GM21737 (cell line): ENCODE results near the gene GNA14.
"Not testable (repeated sequence)": the region's sequence is repeated elsewhere in the genome, so short reads cannot be mapped to it uniquely, and the experiment has no call there.

Experiments used
- ATAC-seq: cut with Tn5 transposase; IDR thresholded peaks from one replicate; pipeline ENCODE4 v1.9.1; 2021; ENCODE audit warnings: mild to moderate bottlenecking, moderate library complexity; ENCODE audit not compliant: unreplicated experiment

GNA14 gene

GRCh38 chr9:77421506-77422265 lies 226.4 kb downstream of the GNA14 start:
- no peak for ATAC-seq

GRCh38 chr9:77420641-77421040 lies 227.5 kb downstream of the GNA14 start:
- no peak for ATAC-seq

GRCh38 chr9:77418226-77418625 lies 229.9 kb downstream of the GNA14 start:
- no peak for ATAC-seq

GRCh38 chr9:77417566-77417965 lies 230.6 kb downstream of the GNA14 start:
- no peak for ATAC-seq

GRCh38 chr9:77408521-77408920 lies 239.6 kb downstream of the GNA14 start:
- not testable (repeated sequence) for ATAC-seq

GRCh38 chr9:77403239-77403638 lies 244.9 kb downstream of the GNA14 start:
- no peak for ATAC-seq

GRCh38 chr9:77402286-77402685 lies 245.8 kb downstream of the GNA14 start:
- no peak for ATAC-seq

GRCh38 chr9:77399964-77400363 lies 248.2 kb downstream of the GNA14 start:
- no peak for ATAC-seq

- not testable (repeated sequence) for ATAC-seq
Measured at GRCh38 chr9:77398581-77398980, 249.5 kb downstream of the GNA14 start.

- no peak for ATAC-seq
Measured at GRCh38 chr9:77392328-77392727, 255.8 kb downstream of the GNA14 start.

- ATAC-seq: no peak
Measured at GRCh38 chr9:77391834-77392233, 256.3 kb downstream of the GNA14 start.

GRCh38 chr9:77386187-77386586 lies 261.9 kb downstream of the GNA14 start:
- no peak for ATAC-seq

GRCh38 chr9:77384406-77384805 lies 263.7 kb downstream of the GNA14 start:
- no peak for ATAC-seq

GRCh38 chr9:77375956-77376532 lies 272.1 kb downstream of the GNA14 start:
- ATAC-seq: no peak

GRCh38 chr9:77374266-77374665 lies 273.9 kb downstream of the GNA14 start:
- ATAC-seq: no peak
